Right ventricle myocardium inferior (tissue), 1 donor: ENCODE data around the gene PHC3. TPM values are rescaled to one million over a fixed set of nuclear protein-coding genes. Genes with fewer than 3 reads are reported as not detected.

Experiments used
- ATAC-seq: fragments of 200-7000 bp; cut with Tn5 transposase; one replicate; pipeline ENCODE4 v1.9.1; 2020; ENCODE audit warnings: mild to moderate bottlenecking, moderate library complexity
- DNase-seq: peaks from one replicate; pipeline ENCODE4 v3.0.0; 2021; ENCODE audit errors: missing footprints
- intact Hi-C: fragments of 100-400 bp; cut with DNase I; formaldehyde crosslinking; loops from one replicate; pipeline ENCODE4 v1.11.0; 2022
- total RNA-seq: library from RNA; stranded (reverse); fragmentation: NEBNext Ultra II Directional; extraction: Animal tissue kit (Norgen Biotek cat#: 25700); gene quantifications from one replicate; pipeline ENCODE4 v1.2.1, GENCODE V29; 2021
- donor health status: DM: no; HTN: yes; CAD: no; lungs with severe emphysema.

Gene PHC3
- total RNA-seq, 1 donor from 2014 or later = 46.8 TPM

DNA sequence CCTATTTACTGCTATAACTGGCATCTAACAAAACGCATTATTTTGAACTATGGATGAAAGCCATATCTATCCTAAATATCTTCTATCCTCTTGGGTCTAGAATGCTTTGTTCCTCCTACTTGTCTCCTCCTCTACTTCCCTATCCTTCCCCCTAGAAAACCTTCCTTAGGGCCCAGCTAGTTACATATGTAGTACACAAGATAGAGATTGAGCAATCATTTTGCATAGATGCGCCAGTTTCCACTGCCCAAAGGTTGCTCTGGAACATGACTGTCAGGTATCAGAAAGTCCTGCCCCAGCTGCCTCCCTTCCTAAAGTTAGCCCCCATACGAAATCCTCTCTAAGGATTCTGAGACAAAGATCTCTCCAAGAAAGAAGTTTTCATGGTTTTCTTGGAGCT is 88.6 kb downstream of the PHC3 start:
- intact Hi-C loops = no loop called here
- no peak for ATAC-seq
- DNase-seq = no peak

DNA sequence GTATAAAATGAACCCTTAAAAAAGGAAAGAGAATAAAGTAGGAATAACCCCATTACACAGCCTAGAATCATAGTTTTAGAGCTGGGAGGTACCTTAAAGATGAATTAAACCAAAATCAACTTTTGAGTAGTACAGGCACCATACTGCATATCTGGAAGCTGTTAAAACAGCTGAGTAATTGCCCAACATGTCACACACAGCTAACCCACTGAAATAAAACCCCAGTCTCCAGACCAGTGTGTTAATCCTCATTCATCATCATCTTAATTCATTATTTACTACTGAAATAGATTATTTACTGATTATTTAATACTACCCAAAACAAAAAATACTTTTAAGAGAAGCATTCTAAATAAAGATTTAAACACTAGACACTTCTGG is 90.9 kb downstream of the PHC3 start:
- DNase-seq (no peak), ATAC-seq (no peak)
- intact Hi-C loops = no loop called here

DNA sequence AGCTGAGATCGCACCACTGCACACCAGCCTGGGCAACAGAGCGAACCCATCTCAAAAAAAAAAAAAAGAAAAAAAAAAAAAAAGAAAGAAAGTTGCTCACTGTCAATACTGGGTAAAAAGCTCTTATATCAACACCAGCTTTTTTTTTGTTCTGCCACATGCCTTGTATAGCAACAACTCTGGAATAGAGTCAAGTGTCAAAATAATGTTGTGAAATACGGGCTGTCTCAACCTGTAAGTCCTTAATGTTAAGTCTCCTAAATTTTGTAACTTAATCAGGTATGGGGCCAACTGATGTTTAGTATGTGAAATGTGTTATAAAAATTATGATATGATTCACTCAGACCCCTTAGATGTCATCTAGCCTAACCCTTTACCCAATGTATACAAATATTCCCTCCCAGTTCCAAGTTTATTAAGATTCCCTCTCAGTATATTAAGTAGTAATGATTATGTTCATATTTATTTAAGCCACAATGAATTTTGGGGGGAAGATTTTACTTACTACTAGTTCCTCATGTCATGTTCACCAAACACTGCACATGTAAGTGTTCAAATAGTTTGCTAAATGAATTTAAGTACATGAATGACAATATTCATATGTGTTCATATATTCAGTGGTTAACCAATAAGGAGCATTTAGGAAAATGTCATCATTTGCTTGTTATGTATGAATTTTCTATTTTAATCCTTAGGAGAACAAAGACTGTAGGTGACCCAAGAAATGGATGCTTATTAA is 91.5 kb downstream of the PHC3 start:
- no peak for ATAC-seq
- intact Hi-C loops = no loop called here
- DNase-seq = no peak

DNA sequence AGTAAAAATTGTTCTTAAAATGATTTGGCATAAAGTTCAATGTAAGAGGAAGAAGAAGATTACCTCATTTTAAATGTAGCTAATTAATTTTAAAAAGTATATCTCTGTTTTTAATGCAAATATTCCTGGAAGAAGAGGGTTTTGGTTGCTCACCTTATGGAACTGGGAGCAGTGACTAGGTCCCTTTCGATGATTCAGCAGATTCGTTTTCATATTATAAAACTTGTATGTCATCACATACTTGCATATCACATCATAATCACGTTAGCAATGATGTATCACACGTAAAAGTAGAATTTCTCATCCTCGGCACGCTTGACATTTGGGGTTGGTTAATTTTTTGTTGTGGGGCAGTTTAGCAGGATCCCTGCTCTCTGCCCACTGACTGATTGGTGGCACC is 96.1 kb downstream of the PHC3 start:
- intact Hi-C loops = no loop called here
- ATAC-seq (no peak), DNase-seq (no peak)

DNA sequence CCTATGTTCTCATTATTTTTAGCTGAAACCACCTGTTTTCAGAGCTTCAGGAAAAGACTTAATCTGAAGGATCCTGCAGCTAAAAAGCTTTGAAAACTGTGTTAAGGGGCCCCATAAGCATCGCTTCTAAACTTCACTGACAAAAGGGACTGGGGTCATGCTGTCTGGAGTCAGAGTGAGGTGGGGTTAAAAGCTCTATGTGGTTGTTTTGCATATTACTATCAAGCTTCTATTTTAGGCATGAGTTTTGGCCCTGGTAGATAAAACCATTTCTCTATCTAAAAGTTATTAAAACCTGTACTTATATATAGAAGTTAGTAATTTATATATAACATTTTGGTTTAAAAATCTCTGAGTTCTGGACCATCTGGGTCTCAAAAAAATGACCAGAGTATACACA is 98.2 kb downstream of the PHC3 start:
- intact Hi-C loops = no loop called here
- no peak for DNase-seq
- ATAC-seq = no peak

DNA sequence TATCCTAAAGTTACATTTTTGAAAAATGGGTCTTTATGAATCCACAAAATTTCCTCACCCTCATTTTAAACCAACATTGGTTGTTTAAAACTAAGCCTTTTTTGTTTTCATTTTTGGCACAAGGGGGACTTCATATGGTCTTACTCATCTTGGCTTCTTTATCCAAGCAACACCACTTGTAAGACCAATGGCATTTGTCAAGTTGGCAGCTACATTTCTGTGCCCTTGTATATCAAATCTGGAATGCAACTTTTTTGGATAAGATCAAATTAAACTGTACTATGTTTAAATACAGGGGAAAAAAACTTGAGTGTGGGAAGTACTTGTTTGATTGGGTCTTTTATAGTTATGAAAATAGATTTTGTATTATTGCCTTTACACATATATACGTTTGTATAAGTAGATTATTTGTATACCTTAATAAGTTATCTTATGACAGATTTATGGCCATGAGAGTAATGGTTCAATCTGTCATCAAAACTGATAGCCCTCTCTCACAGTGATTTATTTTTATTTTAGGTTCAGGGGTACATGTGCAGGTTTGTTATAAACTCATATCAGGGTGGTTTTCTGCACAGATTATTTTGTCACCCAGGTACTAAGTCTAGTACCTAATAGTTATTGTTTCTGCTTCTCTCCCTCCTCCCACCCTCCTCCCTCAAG is 100.3 kb downstream of the PHC3 start:
- ATAC-seq = no peak
- intact Hi-C loops = no loop called here
- no peak for DNase-seq

DNA sequence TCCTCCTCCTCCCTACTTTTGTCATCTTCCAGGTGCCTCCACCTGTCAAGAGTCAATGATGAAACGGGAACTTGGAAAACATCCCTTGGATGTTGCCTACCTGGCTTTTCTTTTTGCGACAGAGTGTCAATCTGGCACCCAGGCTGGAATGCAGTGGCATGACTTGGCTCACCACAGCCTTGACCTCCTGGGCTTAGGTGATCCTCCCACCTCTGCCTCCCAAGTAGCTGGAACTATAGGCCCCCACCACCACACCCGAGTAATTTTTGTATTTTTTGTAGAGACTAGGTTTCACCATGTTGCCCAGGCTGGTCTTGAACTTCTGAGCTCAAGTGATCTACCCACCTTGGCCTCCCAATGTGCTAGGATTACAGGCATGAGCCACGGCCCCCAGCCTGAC is 100.9 kb downstream of the PHC3 start:
- intact Hi-C loops = no loop called here
- no peak for DNase-seq
- no peak for ATAC-seq

DNA sequence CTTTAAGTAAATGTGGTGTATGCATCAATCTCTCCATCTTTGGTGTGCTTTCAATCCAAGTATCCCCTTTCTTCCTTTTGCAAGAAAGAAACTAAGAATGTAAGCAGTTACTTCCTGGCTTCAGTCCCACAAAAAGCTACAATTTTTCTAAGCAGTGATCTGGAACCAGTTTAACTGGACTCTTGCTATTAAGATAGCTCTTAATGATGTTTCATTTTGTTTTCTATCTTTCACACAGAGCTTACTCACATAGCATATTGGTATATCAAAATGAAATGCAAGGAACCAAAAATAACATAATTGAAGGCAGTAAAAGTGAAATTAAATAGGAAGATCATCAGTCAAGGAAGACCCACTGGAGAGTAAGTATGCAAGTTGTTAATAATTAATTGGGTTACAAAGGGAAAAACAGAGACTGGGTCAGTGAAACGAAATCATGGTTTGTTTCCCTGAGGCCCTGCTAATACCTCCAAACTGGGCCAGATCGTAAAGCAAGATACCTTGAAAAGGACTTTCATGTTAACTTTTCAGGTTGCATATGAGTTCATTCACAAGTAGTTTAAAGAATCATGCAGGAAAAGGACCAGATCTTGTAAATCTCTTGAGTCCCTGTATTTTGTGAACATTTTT is 101.9 kb downstream of the PHC3 start:
- intact Hi-C loops = no loop called here
- ATAC-seq (no peak), DNase-seq (no peak)

DNA sequence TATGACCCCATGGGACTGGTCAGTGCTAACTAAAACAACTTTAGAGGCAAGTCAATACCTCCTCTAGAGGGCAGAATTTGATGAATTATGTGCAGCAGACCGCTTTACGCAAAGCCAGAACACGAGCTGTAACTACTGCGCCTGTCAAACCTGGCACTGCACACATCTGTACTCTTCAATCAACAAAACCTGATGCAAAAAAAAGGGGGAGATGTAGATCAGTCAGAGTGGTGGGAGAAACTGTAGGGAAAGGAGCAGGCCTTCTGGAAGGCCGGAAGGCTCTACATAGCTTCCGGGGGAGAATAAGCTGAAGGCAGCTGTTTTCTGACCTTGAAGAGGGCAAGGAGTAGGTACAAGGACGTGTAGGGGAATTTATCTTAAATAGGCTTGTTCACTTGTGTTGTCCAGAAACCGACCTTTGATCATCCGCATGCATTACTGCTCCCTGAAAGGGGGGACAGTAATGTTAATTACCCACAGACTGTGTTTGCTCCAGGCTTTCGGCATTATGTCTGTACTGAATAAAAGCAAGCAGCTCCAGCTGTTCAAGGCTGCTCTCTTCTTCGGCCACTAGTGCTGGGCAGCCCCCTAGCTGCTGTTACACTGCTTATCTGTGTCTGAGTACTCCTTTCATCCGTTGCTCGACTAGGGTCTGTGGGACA is 102.8 kb downstream of the PHC3 start:
- no peak for ATAC-seq
- intact Hi-C loops = no loop called here
- DNase-seq = no peak

DNA sequence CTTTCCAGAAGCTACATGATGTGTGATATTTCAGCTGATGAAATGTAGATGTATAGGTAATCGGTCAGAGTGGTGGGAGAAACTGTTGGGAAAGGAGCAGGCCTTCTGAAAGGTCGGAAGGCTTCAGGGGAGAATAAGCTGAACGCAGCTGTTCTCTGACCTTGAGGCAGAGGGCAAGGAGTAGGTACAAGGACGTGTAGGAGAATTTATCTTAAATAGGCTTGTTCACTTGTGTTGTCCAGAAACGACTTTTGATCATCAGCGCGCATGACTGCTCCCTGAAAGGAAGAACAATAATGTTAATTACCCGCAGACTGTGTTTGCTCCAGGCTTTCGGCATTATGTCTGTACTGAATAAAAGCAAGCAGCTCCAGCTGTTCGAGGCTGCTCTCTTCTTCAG is 104.2 kb downstream of the PHC3 start:
- intact Hi-C loops = no loop called here
- ATAC-seq (no peak), DNase-seq (no peak)

DNA sequence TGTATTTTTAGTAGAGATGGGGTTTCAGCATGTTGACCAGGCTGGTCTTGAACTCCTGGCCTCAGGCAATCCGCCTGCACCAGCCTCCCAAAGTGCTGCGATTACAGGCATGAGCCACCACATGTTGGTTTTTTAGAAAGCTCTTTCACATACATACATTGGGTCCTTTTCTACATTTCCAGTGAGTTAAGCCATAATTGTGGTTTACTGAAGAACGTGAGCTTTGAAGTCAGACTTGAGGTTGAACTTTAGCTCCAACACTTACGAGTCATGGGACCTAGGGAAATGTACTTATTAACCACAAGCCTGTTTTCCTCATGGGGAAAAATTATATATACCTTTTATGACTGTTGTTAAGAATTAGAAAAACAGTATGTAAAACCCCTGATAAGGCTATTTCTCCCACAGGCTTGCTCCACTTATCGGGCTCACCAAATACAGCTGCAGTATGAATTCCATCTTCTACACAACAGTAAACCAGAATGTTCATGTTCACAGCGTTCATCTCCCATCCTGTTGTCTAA is 104.8 kb downstream of the PHC3 start:
- intact Hi-C loops = no loop called here
- DNase-seq (no peak), ATAC-seq (no peak)

DNA sequence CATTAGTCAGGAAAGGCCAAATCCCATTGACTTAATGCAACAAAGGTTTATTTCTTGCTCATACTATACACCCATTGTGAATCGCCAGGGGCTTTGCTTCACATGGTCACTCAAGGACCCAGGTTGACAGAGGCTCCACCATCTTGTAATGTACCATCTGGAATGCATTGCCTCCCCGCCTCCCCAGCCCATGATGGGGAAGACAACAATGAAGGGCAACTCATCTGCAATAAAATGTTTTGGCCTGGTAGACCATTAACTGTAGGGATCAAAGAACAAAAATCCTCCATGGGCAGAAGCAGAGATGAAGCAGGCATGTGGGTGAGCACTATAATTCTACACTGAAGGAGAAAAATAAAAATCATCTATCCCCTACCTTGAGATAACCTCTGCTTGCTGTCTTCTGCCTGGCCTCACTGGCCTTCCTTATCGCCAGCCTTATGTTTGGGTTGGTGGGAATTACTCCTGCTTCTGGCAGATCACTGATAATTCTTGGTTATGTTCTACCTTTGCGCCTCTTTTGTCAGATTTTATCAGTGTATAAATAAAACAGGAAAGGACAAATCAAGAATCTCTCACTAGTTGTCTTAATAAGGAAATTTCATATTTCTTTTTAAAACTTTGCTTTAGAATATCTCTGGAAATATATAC is 106.0 kb downstream of the PHC3 start:
- intact Hi-C loops = no loop called here
- ATAC-seq (no peak), DNase-seq (no peak)

DNA sequence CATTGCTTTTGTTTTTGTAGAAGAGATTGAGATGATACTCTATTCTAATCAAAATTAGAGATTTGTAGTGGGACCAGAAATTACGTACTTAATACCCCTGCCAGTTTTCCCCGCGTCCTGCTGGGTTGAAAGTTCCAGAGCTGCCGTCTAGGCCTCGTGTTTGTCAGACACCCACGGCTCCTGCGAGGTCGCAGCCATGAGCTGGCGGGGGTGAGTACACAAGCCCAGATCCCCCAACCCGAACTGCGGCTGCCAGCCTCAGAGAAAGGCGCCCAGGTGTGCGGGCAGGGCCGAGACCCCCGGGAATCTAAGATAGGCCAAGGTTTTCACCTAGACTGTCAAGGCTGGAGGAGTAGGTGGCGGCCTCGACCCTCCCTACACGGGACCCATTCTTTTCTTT is 117.4 kb downstream of the PHC3 start:
- DNase-seq = no peak
- intact Hi-C loops = no loop called here
- no peak for ATAC-seq

DNA sequence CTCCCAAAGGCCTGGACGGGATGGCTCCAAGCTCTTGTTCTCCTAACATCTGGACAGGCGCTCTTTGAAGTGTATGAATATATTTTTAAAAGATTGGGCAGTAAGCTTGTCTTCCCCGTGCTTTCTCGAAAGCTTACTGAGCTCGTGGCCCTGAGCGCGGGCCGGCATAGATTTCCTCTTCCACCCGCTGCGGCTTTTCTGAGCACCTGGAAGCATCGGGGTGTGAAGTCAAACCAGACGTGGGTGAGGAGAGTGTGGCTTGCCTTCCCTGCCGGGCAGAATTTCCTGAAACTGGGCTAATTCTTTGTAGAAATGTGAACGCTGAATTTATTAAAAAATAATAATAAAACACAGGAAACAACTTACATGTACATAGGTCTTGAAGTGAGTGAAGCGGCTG is 117.8 kb downstream of the PHC3 start:
- intact Hi-C loops = no loop called here
- DNase-seq (no peak), ATAC-seq (no peak)

DNA sequence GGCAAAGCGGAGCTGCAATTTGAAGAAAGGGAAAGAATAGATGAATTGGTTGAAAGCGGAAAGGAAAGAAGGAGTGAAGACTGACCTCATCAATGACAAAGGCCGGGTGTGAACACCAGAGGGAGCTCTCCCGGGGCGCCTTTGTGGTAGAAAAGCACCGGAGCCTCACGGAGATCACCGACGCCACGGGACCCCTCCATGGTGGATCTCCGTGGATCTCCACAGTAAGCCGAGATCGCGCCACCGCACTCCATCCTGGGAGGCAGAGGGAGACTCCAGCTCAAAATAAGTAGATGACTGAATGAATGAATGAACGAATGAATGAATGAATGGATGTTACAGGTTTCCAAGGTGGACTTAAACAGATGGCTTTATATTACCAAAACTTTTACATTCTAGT is 118.8 kb downstream of the PHC3 start:
- ATAC-seq (no peak), DNase-seq (no peak)
- intact Hi-C loops = no loop called here

DNA sequence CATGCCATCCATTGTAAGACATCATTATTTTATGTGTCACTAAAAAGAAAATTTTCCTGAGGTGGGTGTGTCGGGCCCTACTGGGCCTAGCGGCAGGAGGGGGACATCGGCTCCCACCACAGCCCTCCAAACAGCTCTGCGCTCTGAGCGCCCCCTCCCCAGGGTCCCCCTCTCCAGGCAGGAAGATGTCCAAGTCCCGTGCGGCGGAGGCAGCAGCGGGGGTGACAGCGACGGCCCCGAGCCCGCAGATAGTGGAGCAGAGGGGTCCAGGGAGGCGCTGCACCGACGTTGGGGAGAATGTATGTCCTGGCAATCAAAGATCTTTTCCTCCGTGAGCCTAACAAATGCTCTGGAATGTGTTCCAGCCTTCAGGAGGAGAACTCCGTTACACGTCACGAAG is 119.5 kb downstream of the PHC3 start:
- intact Hi-C loops = no loop called here
- ATAC-seq (no peak), DNase-seq (no peak)

DNA sequence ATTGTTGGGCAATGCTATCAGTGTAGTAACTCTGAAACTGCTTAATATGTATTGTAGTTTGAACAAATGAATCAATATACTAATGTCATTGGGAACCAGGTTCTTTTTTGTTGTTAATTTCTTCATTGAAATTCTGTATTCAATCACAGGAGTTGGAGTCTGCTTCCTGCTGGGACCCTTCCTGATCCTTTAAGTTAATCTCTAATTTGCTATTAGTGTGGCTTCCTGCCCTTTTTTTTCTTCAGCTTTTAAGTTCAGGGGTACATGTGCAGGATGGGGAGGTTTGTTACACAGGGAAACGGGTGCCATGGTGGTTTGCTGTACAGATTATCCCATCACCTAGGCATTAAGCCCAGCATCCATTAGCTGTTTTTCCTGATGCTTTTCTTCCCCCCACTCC is 122.1 kb downstream of the PHC3 start:
- ATAC-seq (no peak), DNase-seq (no peak)
- intact Hi-C loops = no loop called here

DNA sequence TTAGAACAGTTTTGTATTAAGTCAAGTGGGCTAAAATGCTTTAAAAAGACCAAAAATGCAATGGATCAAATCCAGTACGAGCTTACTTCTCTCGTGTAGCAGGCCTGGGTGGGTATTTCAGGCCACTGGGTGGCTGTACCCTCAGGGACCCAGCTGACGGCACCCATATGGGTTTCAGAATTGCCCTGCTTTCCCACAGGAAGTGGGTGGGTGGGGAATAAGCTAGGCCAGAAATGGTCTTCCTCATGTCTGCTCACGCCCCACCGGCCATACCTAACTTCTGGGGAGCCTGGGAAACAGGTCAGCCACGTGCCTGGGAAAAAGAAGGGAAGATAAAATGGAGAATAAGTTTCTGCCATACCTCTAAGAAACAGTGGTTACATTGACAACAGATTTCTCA is 123.4 kb downstream of the PHC3 start:
- ATAC-seq (no peak), DNase-seq (no peak)
- intact Hi-C loops = no loop called here

DNA sequence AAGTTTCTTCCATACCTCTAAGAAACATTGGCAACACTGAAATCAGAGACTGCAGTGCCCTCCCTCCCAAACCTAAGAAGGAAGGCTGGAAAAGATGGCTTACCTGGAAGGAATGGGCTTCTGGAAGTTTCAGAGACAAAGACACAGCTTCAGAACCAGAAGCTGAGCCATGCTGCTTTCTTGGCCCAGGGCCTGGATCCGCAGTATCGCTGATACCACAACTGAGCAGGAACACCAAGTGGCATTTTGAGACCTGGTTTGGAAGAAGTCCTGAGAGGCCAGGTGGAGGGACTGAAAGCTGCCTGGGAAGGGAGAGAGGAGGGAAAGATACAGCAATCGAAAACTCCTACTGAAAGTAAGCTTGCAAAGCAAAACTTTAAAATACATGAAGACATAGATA is 124.0 kb downstream of the PHC3 start:
- no peak for DNase-seq
- ATAC-seq = no peak
- intact Hi-C loops = no loop called here
